ENCODE data around the gene ARAP1. TPM values are rescaled to one million over a fixed set of nuclear protein-coding genes. Genes with fewer than 3 reads are reported as not detected.

Gene ARAP1
- total RNA-seq, 2 experiments from 2014 or later: 77.7 to 91.5 TPM

- Mint-ChIP-seq H3K4me1 (ENCODE audit: low read depth) (peaks cover 28% of the 10 kb centered on the region), H3K9me3 (no peaks in the 10 kb centered on the region), H3K4me3 (no peak overlapping the region), H3K36me3 (ENCODE audit: low read depth) (no peaks in the 10 kb centered on the region), H3K27ac (peak overlapping the region; percentile 75), H3K27me3 (no peaks in the 10 kb centered on the region)
- DNase-seq: peak; percentile 47
- no peak for TF ChIP-seq CTCF (IDR thresholded peaks at IDR 0.05)
- ChIA-PET POLR2A (interaction anchor here (0.6 to 1.3 kb wide), 6 partner anchors 37 to 553 kb away, joined by 3 to 4 read pairs (median 3); no protein-coding TSS in a partner anchor), CTCF (interaction anchor here (1.1 to 2.2 kb wide), 5 partner anchors 9 to 316 kb away, joined by 3 to 5 read pairs (median 4); no protein-coding TSS in a partner anchor)
- intact Hi-C loops (cut with micrococcal nuclease): no loop called here
- peak; percentile 72 for ATAC-seq
These were observed 35.3 kb upstream of the ARAP1 start for GRCh38 chr11:72787216-72788104.

GRCh38 chr11:72786305-72787215 lies 34.4 kb upstream of the ARAP1 start:
- no peak for DNase-seq
- no peak for ATAC-seq
- TF ChIP-seq CTCF (IDR thresholded peaks at IDR 0.05): no peak
- peaks cover 32% of the 10 kb centered on the region for H3K4me1 Mint-ChIP-seq (ENCODE audit: low read depth)
- H3K9me3 Mint-ChIP-seq: no peaks in the 10 kb centered on the region
- no peak overlapping the region for H3K27ac Mint-ChIP-seq
- no peaks in the 10 kb centered on the region for H3K27me3 Mint-ChIP-seq
- intact Hi-C loops (cut with micrococcal nuclease): no loop called here
- no peak overlapping the region for H3K4me3 Mint-ChIP-seq
- CTCF ChIA-PET: interaction anchor here (0.7 to 2.2 kb wide), 6 partner anchors 8 to 315 kb away, joined by 3 to 5 read pairs (median 4); no protein-coding TSS in a partner anchor
- POLR2A ChIA-PET: interaction anchor here (0.6 to 1.3 kb wide), 3 partner anchors 36 to 552 kb away, joined by 3 to 4 read pairs (median 3); no protein-coding TSS in a partner anchor
- H3K36me3 Mint-ChIP-seq (ENCODE audit: low read depth): no peaks in the 10 kb centered on the region

GRCh38 chr11:72784662-72785061 lies 32.5 kb upstream of the ARAP1 start:
- H3K9me3 Mint-ChIP-seq: no peaks in the 10 kb centered on the region
- ATAC-seq: no peak
- H3K27me3 Mint-ChIP-seq: no peaks in the 10 kb centered on the region
- no peak for TF ChIP-seq CTCF (IDR thresholded peaks at IDR 0.05)
- no peaks in the 10 kb centered on the region for H3K36me3 Mint-ChIP-seq (ENCODE audit: low read depth)
- DNase-seq: no peak
- H3K27ac Mint-ChIP-seq: no peak overlapping the region
- ChIA-PET CTCF (interaction anchor here (3.1 to 4.1 kb wide), 2 partner anchors 8 to 59 kb away, joined by 24 to 32 read pairs; partner anchors contain the start of gene STARD10), POLR2A (no interaction called here)
- peaks cover 34% of the 10 kb centered on the region for H3K4me1 Mint-ChIP-seq (ENCODE audit: low read depth)
- intact Hi-C loops (cut with micrococcal nuclease): no loop called here
- no peak overlapping the region for H3K4me3 Mint-ChIP-seq

- no peak overlapping the region for H3K27ac Mint-ChIP-seq
- no peaks in the 10 kb centered on the region for H3K9me3 Mint-ChIP-seq
- H3K27me3 Mint-ChIP-seq: no peaks in the 10 kb centered on the region
- DNase-seq (no peak), ATAC-seq (no peak)
- no peak overlapping the region for H3K4me3 Mint-ChIP-seq
- H3K36me3 Mint-ChIP-seq (ENCODE audit: low read depth): no peaks in the 10 kb centered on the region
- ChIA-PET CTCF (interaction anchor here (3.1 to 4.1 kb wide), 2 partner anchors 10 to 58 kb away, joined by 24 to 32 read pairs; partner anchors contain the start of gene STARD10), POLR2A (interaction anchor here (0.6 to 1.3 kb wide), 4 partner anchors 9 to 53 kb away, joined by 3 to 8 read pairs (median 6); no protein-coding TSS in a partner anchor)
- peaks cover 34% of the 10 kb centered on the region for H3K4me1 Mint-ChIP-seq (ENCODE audit: low read depth)
- no peak for TF ChIP-seq CTCF (IDR thresholded peaks at IDR 0.05)
- intact Hi-C loops (cut with micrococcal nuclease): no loop called here
These were observed 31.1 kb upstream of the ARAP1 start for GRCh38 chr11:72783144-72783905.

Measured in activated CD8-positive, alpha-beta T cell treated with anti-CD3 and anti-CD28 coated beads for 36 hours (primary cell).